GM12873 (cell line): Measurements from ENCODE around the gene CADM1.

Experiments used
- TF ChIP-seq, protein P1 (sequence below): IDR thresholded peaks from 2 replicates; pipeline ENCODE4 v1.5.1; 2012; ENCODE audit warnings: low read depth, mild to moderate bottlenecking, moderate library complexity, low read length, control low read depth; ENCODE audit not compliant: insufficient read depth; ENCODE audit errors: missing control alignments

Gene CADM1

DNA sequence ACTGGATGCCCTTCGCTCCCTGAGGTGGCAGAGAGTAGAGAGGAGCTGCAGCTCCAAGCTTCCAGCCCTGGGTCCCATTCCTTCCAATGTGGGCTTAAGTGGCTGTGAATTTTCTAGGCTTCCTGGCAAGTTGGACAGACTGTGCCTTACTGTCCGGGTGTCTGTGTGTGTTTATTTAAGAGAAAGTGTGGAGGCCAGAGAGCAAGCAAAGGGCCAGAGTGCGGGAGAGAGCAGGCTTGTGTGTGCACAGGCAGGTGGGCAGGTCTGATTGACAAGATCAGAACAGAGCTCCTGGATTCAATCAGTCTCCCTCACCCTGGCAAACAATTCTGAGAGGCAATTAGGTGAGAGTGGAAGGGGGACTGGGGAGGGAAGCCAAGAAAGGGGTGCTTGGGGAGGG, 347.0 kb downstream of the CADM1 start:
- TF ChIP-seq, protein P1, sequence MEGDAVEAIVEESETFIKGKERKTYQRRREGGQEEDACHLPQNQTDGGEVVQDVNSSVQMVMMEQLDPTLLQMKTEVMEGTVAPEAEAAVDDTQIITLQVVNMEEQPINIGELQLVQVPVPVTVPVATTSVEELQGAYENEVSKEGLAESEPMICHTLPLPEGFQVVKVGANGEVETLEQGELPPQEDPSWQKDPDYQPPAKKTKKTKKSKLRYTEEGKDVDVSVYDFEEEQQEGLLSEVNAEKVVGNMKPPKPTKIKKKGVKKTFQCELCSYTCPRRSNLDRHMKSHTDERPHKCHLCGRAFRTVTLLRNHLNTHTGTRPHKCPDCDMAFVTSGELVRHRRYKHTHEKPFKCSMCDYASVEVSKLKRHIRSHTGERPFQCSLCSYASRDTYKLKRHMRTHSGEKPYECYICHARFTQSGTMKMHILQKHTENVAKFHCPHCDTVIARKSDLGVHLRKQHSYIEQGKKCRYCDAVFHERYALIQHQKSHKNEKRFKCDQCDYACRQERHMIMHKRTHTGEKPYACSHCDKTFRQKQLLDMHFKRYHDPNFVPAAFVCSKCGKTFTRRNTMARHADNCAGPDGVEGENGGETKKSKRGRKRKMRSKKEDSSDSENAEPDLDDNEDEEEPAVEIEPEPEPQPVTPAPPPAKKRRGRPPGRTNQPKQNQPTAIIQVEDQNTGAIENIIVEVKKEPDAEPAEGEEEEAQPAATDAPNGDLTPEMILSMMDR, result no peak

DNA sequence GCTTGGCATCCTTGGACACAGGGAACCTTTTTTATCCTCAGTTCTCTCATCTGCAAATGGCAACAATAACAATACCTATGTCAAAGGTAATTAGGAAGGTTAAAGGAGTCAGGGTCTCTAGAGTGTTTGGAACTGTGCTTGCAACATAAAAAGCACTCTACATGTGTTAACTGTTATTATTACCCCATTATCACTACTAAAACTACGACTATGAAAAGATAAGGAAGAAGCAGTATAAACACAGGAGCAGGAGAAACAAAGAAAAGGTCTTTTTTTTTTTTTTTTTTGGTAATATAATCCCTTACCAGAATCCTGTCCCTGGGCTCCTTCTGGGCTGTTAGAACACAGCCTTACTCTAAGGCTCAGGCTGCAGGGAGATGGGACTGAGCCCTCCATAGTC, 348.2 kb downstream of the CADM1 start:
- TF ChIP-seq, protein P1, result no peak

DNA sequence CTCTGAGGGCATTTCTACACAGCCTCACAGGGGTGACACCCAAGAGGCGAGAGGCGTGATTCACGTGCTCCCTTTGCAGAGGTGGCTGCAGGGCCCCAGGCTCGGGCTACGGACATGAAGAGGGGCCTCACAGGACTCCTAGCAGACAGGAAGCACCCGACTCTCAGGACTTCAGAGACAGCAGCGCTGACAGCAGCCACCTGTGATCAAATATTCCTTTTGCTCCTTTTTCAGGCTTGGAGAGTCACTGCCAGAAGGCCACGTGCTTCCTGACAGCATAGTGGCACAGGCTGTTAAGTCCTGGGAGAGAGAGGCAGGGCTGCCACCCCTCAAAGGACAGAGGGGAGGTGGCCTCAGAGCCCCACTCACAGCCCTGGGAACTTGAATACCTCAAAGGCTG, 348.9 kb downstream of the CADM1 start:
- TF ChIP-seq, protein P1, result no peak

DNA sequence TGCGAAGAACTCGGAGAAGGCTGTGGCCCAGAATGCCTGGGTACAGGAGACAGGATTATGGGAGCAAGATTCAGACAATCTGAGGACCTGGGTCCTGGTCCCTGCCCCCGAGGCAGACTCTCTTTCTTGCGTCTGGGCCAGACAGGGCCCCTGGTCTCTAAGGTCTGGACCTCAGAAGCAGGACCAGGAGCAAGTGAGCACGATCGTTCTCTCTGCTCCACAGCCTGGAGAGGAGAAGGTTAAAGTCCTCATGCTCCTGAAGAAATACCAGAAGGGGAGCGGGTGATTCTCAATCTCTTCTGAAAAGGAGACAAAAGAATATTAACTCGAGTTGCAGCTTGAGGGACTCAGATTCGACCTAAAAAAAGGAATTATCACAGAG, 349.9 kb downstream of the CADM1 start:
- TF ChIP-seq, protein P1, result no peak

DNA sequence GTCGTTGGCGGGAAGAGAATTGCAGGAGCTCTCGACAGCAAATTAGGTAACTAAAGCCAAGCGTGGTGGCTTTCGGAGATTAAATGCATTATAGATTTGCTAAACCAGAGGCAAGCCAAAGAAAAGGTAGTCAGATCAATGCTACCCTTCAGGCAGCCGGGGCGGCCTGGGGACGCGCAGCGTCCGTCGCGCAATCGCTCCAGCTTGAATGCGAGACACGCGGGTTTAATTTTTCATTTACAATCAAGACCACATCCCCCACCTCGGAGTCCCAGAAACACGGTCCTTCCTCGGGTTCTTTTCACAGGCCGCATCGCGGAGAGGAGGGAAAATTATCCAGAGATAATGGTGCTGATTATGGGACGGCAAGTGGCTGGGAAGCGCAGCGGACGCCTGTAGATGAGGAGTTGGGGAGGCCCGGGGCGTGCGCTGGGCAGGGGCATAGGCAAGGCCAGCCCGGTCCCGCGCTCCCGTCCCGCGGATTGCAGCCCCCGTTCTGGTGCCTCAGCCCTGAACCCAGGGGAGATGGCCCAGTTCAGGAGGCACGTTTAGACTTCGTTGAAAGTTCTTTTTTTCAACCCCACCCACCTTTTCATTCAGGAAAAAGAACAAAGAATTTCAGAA, 350.4 kb downstream of the CADM1 start:
- TF ChIP-seq, protein P1, result no peak

DNA sequence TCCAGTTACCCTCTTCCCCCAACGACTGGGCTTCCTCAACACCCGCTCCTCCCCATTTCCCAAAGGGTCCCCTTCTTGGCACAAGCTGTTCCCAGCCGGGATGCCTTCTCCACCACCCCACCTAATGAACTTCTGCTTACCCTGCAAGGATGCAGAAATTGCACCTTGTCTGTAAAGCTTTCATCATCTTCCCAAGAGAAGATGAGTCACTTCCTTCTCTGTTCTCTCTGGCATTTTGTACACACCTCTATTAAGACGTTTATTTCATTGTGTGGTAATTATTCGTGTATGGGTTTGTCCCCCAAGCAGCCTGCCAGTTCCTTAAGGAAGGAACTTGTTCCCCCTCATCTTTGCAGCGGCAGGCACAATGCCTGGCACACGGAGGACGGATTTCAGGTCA, 351.1 kb downstream of the CADM1 start:
- TF ChIP-seq, protein P1, result no peak

DNA sequence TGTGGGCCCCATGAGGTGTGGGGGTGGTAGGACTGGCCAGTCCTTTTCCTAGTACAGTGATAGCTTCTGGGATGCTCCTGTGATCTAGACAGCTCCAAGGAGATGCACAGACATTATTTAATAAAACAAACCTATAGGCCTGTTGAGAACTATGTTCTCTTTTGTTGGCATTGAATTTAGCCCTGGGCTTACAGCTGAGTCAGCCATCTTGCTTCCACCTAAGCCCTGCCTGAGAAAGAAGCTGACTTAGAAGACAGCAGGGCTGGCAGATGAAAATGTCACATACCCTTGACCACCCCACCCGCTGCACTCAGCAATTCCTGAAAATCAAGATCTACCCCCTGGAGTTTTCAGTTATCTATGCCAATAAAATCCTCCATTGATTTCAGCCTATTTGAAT, 353.2 kb downstream of the CADM1 start:
- TF ChIP-seq, protein P1, result no peak
